AG09319 (cell line): ENCODE results near the gene SELENOO.

ENCODE experiments used
- DNase-seq: peaks from one replicate; pipeline ENCODE4 v3.0.0-alpha.2; 2010; ENCODE audit warnings: low read depth; ENCODE audit errors: extremely low read depth
- CTCF ChIP-seq: IDR thresholded peaks from 2 replicates; pipeline ENCODE4 v1.5.1; 2011; ENCODE audit warnings: low read depth, mild to moderate bottlenecking, inconsistent platforms, low read length, moderate library complexity

SELENOO gene

GRCh38 chr22:50169774-50170341 lies 31.0 kb upstream of the SELENOO start:
- TF ChIP-seq CTCF: no peak
- no peak for DNase-seq

- DNase-seq: no peak
- TF ChIP-seq CTCF: no peak
Observed at GRCh38 chr22:50170453-50171318, 30.1 kb upstream of the SELENOO start, which contains the start of gene PANX2. PANX2 (plus strand) TSS chr22:50170731; CDS start chr22:50170731, 0 bp downstream.

- no peak for TF ChIP-seq CTCF
- no peak for DNase-seq
Observed at GRCh38 chr22:50171319-50171964, 29.4 kb upstream of the SELENOO start.

DNA sequence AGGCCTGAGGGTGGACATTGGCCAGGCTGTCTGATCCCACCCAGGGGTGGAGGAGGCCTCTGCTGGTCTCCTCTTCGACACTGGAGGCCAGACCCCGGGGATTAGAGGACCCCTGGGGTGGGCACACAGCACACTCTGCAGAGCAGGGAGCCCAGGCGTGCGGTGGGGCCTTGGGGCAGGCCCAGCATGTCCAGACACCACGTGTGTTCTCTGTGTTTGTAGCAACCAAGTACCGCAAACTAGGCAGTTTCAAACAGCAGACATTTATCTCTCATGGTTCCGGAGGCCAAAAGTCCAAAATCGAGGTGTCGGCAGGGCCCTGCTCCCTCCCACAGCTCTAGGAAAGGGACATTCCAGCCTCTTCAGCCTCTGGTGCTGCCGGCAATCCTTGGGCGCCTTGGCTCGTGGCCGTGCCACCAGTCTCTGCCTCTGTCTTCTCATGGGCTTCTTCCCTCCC lies 28.8 kb upstream of the SELENOO start:
- TF ChIP-seq CTCF: no peak
- DNase-seq: no peak

GRCh38 chr22:50173311-50173982 lies 27.4 kb upstream of the SELENOO start:
- TF ChIP-seq CTCF: no peak
- DNase-seq: no peak

DNA sequence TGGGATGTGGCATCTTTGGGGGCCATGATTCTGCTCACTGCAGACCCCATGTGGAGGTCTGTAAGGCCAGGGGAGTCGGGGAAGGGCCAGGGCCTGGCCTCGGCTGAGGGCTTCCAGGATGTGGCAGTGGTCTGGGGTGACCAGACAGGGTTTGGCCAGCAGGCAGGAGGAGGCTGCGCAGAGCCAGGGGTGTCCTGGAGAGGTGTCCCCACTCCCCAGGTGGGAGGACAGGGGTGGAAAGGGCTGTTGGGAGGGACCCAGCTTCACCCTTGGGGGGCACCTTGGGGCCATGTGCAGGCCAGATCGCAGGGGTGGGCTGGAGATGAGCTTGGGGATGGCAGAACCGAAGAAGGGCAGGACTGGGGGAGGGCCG lies 26.8 kb upstream of the SELENOO start:
- no peak for TF ChIP-seq CTCF
- DNase-seq: no peak
